ENCODE measurements around the gene UNC93A.

DNA sequence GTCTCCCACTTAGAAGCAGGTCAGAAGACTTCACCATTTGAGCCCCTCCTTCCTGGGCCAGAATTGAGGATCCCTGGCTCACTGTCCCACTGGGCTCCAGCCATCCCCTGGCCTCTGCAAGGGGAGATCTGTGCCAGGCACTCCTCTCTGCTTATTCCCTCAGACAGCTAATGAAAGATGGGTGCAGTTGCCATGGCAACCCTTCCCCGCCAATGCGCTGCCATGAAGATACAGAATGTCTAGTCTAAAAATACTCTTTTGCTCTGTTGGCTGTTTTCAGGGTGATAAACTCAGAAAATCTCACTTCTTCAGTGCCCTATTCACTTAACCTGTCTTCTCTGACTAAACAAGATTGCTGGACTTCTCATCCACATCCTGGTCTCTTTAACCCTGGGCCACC, 20.2 kb downstream of the UNC93A start:
- TF ChIP-seq, protein P1, sequence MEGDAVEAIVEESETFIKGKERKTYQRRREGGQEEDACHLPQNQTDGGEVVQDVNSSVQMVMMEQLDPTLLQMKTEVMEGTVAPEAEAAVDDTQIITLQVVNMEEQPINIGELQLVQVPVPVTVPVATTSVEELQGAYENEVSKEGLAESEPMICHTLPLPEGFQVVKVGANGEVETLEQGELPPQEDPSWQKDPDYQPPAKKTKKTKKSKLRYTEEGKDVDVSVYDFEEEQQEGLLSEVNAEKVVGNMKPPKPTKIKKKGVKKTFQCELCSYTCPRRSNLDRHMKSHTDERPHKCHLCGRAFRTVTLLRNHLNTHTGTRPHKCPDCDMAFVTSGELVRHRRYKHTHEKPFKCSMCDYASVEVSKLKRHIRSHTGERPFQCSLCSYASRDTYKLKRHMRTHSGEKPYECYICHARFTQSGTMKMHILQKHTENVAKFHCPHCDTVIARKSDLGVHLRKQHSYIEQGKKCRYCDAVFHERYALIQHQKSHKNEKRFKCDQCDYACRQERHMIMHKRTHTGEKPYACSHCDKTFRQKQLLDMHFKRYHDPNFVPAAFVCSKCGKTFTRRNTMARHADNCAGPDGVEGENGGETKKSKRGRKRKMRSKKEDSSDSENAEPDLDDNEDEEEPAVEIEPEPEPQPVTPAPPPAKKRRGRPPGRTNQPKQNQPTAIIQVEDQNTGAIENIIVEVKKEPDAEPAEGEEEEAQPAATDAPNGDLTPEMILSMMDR (IDR thresholded peaks at IDR 0.05; ENCODE audit: borderline replicate concordance, extremely low read depth, low read length, poor library complexity, severe bottlenecking), result no peak
- no peak for TF ChIP-seq EZH2 (IDR thresholded peaks at IDR 0.05; ENCODE audit: borderline replicate concordance, low read depth, low read length, severe bottlenecking)
